ENCODE measurements around the gene ERN1. TPM values are rescaled to one million over a fixed set of nuclear protein-coding genes. Genes with fewer than 3 reads are reported as not detected.
A peak's percentile ranks its signal among the peaks of the same experiment; 100 is the strongest.

Gene ERN1
- total RNA-seq, 3 donors from 2014 or later, result 18.4 to 27.1 (median 21.7) TPM

DNA sequence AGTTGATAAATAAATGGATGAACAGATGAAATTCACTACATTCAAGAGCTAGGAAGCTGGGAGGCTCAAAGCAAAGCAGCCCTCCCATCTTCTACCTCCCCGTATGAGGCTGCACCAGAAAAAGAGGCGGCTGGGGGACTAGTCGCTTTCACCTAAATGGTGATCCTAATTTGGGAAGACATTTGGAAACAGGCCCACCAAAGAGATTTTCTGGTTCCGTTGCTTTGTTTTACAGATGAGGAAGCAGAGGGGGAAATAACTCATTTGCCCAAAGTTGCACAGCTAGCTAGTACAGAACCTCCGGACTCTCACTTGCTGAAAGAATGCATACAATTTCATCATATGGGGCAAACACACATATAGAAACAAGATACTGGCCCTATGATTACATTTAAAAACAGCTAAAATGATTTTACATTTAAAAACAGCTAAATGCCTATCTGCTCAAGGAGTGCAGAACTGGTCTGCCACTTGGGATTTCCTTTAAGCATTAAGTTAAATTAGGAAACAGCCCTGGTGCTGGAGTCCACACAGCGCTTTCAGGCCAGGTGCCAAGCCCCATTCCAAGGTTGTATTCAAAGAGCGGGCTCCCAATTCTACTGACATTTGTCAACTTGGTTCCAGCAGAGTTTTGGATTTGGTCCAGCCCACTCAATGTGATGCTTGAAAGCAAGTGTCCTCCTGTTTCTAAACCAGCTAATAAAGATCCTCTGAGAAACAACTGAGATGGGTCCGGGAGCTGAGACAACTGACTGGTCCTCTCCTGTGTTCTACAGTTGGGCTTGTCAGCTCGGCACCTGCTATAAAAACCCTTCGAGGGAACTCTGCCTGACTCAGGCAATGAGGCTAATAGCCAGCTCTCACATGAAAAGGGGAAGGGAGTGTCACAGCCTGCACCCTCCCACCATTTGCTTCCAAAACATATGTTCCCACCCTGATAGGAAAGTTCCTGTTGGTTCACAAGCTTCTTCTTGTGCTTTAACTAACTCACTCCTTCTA lies 11.7 kb downstream of the ERN1 start:
- H3K4me1 ChIP-seq (ENCODE audit: low read depth), result peaks cover 12% of the 10 kb centered on the region
- DNase-seq (peak in 1 of 3 donors; percentile 34), ATAC-seq (peak; percentile 82)

DNA sequence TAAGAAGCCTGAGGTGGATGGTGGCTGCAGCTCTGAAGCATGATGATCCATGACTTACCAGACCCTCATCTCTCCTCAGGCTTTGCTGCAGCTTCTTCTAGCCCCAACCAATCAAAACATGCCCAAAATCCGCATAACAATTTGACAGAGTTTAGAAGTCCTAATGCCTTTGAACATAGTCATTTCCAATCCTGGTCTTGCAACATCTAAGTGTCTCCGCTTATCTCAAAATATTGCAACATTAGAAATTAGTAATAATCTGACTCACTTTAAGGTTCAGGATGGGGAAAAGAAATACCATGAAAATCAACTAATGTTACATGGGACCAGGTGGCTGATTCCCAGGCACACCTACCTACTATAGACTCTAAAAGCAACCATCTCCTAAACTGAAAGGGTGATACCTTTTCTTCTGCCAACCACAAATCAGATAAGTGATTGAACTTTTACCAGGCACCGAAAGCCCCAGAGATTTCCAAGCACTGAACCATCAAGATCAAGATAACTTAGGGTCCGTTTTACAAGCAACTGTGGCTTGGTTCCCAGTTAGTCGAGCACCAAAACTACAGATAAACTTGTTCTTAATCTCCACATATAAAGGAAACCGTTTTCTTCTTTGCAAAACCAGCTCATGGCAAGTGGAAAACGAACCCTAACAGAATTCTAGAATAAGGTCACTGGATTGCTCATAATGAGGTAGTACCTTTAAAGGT lies 14.0 kb downstream of the ERN1 start:
- H3K36me3 ChIP-seq (ENCODE audit: low read depth), result no peaks in the 10 kb centered on the region
- H3K4me1 ChIP-seq (ENCODE audit: low read depth), result peaks cover 12% of the 10 kb centered on the region
- no peak for ATAC-seq
- TF ChIP-seq, protein P1, sequence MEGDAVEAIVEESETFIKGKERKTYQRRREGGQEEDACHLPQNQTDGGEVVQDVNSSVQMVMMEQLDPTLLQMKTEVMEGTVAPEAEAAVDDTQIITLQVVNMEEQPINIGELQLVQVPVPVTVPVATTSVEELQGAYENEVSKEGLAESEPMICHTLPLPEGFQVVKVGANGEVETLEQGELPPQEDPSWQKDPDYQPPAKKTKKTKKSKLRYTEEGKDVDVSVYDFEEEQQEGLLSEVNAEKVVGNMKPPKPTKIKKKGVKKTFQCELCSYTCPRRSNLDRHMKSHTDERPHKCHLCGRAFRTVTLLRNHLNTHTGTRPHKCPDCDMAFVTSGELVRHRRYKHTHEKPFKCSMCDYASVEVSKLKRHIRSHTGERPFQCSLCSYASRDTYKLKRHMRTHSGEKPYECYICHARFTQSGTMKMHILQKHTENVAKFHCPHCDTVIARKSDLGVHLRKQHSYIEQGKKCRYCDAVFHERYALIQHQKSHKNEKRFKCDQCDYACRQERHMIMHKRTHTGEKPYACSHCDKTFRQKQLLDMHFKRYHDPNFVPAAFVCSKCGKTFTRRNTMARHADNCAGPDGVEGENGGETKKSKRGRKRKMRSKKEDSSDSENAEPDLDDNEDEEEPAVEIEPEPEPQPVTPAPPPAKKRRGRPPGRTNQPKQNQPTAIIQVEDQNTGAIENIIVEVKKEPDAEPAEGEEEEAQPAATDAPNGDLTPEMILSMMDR (IDR thresholded peaks at IDR 0.05), result no peak
- H3K9me3 ChIP-seq, result no peaks in the 10 kb centered on the region
- H3K4me3 ChIP-seq, result no peak overlapping the region
- intact Hi-C loops (cut with DNase I, micrococcal nuclease), result no loop called here
- DNase-seq, result no peak

More for the DNA sequence above, 11.7 kb downstream of the ERN1 start:
- Histone ChIP-seq H3K9me3 (no peaks in the 10 kb centered on the region), H3K4me3 (no peak overlapping the region), H3K36me3 (ENCODE audit: low read depth) (no peaks in the 10 kb centered on the region)
- intact Hi-C loops (cut with DNase I, micrococcal nuclease), result no loop called here
- TF ChIP-seq, protein P1 (IDR thresholded peaks at IDR 0.05), result no peak

DNA sequence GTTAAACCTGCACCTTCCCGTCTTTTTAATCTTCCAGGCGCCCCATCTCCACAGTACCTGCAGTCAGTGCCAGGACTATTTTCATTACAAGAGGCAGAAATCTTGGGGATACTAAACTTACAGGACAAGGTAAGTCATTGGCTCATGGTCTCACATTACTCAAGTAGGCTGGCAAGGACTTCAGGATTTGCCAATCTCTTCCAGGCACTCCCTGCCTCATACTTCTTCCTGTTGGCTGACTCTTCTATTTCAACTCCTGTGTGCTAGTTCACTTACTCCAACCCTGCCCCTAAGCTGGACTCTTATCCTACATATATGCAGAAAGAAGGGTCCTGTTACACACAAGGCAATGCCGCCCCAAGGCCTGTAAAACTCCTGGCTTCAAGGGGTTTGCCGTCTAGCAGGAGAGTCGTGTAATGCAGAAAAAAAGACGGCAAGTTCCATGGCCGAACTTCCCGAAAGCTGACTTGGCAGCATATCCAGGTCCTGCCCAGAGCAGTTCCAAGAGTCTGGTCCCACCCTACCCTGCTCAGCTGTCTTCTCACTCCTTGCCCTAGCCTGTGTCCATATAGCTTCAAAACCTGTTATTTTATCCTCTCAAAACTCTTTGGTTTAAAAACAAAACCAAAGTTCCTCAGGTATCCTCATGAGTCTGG lies 14.8 kb downstream of the ERN1 start:
- intact Hi-C loops (cut with DNase I, micrococcal nuclease), result no loop called here
- TF ChIP-seq, protein P1 (IDR thresholded peaks at IDR 0.05), result no peak
- ATAC-seq, result peak; percentile 53
- DNase-seq, result no peak
- H3K4me3 ChIP-seq, result no peak overlapping the region
- no peaks in the 10 kb centered on the region for H3K9me3 ChIP-seq
- H3K4me1 ChIP-seq (ENCODE audit: low read depth), result peaks cover 12% of the 10 kb centered on the region
- no peaks in the 10 kb centered on the region for H3K36me3 ChIP-seq (ENCODE audit: low read depth)

GRCh38 chr17:64113006-64113405 lies 16.9 kb downstream of the ERN1 start:
- ATAC-seq, result no peak

GRCh38 chr17:64111831-64112230 lies 18.1 kb downstream of the ERN1 start:
- ATAC-seq, result no peak

More at GRCh38 chr17:64113006-64113405, 16.9 kb downstream of the ERN1 start:
- TF ChIP-seq, protein P1 (IDR thresholded peaks at IDR 0.05), result no peak
- DNase-seq, result no peak
- Histone ChIP-seq H3K36me3 (ENCODE audit: low read depth) (no peaks in the 10 kb centered on the region), H3K9me3 (no peaks in the 10 kb centered on the region), H3K4me1 (ENCODE audit: low read depth) (peaks cover 5% of the 10 kb centered on the region), H3K4me3 (no peak overlapping the region)
- intact Hi-C loops (cut with DNase I, micrococcal nuclease), result no loop called here

More at GRCh38 chr17:64111831-64112230, 18.1 kb downstream of the ERN1 start:
- intact Hi-C loops (cut with DNase I, micrococcal nuclease), result no loop called here
- Histone ChIP-seq H3K36me3 (ENCODE audit: low read depth) (no peaks in the 10 kb centered on the region), H3K4me3 (no peak overlapping the region), H3K4me1 (ENCODE audit: low read depth) (peaks cover 14% of the 10 kb centered on the region), H3K9me3 (no peaks in the 10 kb centered on the region)
- TF ChIP-seq, protein P1 (IDR thresholded peaks at IDR 0.05), result no peak
- DNase-seq, result no peak
